Fibroblast of skin of right biceps (primary cell): ENCODE results near the gene TNP2.

Experiments used
- DNase-seq: peaks from one replicate; pipeline ENCODE4 v3.0.0-alpha.2; 2013

The TNP2 gene

DNA sequence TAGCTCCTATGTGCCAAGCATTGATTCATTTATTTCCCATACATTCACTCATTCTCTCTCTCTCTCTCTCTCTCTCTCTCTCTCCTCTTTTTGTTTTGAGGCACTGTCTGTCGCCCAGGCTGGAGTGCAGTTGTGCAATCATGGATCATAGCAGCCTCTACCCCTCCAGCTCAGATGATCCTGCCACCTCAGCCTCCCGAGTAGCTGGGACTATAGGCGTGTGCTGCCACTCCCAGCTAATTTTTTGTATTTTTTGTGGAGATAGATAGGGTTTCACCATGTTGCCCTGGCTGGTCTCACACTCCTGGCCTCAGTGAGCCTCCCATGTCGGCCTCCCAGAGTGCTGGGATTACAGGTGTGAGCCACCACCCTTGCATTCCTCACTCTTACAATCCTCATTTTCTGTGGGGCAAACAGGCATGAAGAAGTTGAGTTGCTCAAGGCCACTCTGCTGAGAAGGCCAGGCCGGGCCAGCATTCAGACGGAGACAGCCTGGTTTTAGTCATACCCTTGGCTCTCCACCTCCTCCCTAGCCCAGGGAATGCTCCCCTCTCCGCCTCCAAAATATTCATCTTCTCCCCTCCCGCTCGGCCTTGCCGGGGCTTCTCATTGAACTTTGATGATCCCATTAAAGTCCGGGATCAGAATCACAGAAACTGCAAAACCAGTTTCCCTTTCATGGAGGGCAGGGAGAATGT, 7.9 kb upstream of the TNP2 start:
- DNase-seq, result no peak

DNA sequence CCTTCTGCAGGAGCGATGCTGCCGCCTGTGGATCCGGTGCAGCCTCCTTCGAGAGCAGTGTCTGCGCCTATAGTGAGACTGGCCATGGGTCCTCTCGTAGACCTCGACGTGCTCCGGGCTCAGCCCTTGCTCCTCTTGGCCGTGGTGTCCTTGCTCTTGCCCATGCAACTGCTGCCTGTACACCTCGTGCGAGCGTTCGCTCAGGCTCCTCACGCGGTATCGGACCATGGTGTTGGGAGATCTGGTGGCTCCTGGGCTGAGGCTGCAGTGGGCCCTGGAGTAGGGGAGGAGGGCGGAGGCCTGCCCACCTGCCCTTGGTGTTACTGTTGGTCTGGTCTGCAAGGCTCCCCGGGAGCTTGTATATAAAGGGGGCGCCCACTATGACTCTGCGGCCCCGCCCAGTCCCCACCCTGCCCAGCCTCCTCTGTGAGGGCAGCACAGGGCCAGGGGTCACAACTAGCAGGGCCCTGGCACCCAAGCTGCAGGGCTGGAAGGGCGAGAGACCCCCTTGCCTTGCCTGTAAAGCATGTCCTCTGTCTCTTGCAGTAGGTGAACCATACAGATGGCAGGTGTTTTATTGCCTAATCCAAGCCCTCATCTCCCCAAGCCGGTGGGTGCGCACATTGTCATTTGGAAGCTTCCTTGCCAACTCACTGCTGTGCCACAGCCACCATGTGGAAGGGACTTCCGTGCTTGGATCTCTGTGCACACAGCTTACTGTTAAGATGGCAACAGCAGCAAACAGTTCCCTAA, 7.2 kb upstream of the TNP2 start, which contains the start of gene PRM2:
Gene PRM2 (minus strand): TSS at position 338 of the 753 bp plus-strand sequence. CDS start 110 bp downstream, at position 228.
- DNase-seq, result no peak

DNA sequence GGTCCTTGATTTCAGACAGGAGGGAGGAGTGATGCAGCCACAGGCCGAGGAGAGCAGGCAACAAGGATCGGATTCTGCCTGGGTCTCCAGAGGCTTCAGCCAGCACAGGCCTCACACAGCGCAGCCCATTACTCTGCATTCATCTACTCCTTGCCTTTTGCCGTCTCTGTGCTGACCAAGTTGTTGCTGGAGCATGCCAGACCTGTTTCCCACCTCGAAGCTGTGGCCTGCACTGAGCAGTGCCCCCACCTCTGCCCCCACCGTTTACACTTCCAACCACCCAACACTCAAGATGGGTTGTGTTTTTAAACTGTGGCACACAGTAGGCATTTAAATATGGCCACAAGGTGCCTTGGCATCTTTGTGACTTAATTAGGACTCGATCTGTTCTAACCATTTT, 5.8 kb upstream of the TNP2 start:
- DNase-seq, result no peak

DNA sequence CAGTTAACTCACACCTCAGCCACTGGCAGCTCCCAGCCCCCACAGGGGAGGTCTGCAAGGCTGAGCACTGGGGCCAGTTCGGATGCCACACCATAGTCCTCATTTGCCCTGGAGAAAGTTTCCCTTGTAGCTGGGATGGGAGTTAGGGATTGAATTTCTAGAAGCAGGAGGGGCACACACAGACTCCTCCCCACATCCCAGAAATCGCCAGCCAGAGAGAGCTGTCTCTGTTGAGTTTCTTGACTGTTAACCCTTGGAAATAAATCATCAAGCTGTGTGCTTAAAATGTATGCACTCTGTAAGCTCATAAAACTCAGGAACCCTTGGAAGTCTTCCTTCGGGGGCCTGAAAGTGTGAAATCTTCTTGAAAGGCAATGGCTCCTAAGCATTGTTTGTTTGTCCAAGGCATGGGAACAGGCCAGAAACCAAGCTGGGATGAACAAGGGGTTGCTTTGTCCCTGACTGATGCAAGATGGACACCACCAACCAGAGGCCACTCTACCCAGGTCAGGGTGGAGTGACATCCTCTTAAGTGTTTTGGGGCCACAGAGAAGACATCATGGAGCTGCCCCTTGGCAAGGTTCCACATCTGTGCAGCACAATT, 4.7 kb upstream of the TNP2 start:
- DNase-seq, result no peak

DNA sequence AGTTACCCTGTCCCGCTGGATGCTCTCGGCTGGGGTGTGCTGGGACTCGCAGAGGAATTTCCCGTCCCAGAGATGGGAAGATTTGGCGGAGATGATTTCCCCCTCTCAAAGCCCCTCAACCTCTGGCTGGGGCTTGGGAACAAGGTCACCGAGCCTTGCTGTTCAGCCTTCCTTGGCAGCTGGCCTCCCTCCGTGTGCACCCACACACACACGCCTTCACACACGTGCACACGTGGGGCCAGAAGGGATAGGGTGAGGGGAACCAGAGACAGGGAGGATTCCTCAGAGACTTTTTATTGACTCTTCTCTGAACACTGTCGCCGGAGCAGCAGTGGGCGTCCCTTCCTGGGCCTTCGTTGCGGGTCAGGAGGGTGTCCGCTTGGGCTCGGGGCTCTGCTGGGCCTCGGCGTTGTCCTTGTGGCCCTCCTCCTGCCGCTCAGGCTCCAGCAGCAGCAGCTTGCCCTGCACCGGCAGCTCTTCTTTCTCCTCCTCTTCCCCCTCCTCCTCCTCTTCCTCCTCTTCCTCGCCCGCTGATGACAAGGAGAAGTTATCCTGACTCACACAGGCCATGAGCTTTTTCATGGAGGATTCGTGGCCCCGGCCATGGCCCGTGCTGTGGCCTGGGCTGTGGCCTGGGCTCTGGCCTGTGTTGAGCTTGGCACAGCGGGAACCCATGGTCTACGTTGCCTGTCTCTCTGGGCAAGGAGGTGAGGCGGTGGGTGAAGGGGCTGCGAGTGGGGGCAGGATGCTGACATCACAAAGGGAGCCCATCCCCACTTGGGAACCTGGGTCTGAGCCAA, 4.0 kb upstream of the TNP2 start, which contains the start of gene PRM3:
Gene PRM3 (minus strand): TSS at position 709 of the 800 bp plus-strand sequence. CDS start 34 bp downstream, at position 675.
- DNase-seq, result no peak

DNA sequence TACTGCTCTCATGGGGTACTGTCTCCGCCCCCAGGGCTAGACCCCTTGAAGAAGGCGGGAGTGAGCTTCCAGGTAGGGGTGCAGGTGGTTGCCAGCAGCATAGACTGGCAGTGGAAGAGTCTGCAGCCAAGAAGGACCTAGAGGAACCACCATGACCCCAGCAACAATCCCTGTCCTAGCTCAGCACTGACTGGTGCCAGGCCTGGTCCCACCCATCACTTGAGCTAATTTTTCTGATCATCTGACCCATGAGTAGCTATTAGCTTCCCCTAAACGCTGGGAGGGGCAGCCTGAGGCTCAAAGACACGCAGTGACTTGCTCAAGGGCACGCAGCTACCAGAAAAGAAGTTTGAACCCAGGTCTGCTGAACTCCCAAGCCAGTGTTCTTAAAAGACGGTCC, 3.4 kb upstream of the TNP2 start:
- DNase-seq, result no peak

DNA sequence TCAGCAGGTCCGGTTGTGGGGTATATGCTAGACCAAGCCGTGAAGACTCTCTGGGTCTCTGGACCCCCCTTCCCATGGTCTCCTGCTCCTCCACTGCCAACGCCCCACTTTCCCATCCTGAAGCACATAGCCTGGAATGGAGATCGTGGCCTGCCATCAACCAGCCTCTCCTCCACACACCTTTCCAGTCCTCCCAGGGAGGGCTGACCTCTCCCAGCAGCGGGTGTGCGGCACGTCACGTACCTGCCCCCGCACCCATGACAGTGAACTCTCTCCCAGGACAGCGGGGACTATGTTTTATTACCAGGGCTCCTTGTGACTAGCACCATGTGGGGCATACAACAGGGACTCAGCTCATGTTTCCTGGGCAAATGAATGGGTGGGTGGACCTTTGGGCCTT, 2.5 kb upstream of the TNP2 start:
- no peak for DNase-seq

DNA sequence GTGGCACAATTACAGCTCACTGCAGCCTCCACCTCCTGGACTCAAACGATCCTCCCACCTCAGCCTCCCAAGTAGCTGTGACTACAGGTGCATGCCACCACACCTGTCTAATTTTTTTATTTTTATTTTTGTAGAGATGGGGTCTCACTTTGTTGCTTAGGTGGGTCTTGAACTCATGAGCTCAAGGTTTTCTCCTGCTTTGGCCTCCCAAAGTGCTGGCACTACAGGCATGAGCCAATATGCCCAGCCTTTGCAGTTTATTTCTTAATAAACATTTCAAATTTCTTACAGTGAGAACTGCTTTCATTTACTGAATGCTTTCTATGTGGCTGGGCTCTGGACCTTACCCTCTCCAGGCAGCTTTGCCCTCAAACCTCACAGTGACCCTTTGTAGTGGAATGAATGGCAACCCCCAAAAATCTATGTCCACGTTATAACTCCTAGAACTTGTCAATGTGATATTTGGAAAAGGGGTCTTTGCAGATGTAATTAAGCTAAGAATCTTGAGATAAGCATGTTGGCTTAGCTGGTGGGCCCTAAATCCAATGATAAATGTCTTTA, 1.6 kb upstream of the TNP2 start:
- DNase-seq, result no peak

DNA sequence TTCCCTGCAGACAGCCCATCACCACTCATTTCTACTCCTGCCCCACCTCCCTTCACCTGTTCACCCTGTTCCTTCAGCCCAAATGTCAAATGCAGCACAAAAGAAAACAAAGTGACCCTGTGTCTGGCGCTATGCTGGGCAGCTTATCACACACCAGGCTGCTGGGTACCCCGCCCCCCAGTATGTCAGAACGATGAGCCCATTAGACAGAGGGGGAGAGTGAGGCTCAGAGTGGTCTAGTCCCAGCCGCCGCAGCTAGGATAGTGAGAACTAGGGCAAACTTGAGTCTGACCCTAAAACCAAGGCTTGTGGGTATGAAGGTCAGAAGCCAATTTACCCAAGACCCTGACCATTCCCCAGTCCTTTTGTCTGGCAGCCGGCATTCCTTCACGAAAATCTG, 4.0 kb downstream of the TNP2 start:
- no peak for DNase-seq

DNA sequence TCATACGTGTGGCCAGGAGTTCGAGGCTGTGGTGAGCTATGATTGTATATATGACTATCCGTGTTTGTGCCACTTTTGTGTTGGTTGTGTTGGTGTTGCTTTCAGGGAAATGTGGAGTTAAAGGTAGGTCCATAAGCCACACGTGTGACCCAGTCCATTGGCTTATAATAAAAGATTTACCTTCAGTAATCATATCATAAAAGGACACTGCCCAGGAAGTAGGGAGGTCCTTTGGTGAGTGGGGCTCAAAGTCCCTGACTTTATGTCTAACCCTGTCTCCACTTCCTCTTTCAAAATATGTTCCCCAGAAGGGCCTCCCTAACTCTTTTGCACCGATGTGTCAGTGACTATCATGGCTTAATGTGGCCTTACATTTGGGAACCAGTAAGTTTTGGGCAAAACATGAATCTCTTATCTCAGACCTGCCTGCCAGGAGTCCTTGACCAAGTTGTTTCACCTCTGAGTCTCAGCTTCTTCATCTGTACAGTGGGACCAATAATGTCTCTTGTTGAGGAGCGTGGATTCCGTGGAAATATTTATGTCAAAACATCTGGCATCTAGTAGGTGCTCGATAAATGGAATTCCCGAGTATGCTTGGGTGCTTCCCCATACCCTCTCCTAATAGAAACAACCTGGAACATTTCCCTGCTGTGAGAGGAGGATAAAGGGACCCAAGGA, 4.8 kb downstream of the TNP2 start:
- no peak for DNase-seq

DNA sequence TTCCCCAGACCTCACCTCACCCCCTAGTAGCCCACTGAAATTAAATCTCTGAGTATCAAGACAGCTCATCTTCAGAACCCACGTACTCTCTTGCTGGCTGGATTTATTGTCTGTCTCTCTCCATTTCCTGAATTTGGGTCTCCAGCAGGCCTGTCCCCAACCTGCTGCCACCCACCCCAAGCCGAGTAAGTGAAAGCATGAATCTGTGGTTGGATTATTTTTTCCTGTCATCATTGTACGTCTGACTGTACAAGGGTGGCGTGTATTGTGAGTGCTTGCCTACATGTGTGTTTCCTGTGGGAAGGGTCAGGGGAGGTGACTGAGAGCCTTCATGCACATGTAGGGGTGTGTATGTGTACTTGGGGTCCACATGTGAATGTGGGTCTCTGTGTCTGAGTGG, 5.4 kb downstream of the TNP2 start:
- DNase-seq, result no peak

DNA sequence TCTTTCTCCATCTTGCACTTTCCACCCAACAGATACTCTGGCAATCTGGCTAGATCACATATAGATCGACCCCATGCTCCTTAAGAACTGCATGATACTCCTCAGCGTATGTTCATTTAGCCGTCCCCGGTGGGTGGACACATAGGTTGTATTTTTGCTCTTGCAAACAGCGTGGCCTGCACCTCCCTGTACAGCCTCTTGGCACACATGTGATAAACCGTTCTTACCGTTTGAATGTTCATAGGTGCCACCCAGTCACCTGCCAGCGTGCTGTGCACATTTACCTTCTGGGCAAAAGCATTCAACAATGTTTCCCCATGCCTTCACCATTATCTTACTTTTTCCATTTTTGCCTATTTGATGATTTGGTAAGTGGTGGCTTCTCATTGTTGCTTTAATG, 6.2 kb downstream of the TNP2 start:
- DNase-seq, result no peak

DNA sequence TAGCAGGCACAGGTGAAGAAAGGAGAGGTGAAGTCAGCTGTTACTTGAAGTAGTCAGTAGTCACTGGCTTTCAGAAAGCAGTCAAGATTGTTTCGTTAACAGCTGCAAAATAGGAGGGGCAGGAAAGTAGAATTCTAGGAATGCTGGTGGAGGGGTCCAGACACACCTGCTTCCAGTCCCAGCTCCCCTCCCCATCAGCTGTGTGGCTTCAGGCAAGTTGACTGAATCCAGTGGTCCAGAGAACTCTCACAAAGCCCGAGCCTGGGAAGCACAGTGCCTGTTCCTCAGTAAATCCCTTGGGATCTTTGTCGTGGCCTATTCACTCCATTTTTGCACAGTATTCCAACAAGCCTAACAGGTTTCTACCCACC, 8.5 kb downstream of the TNP2 start:
- DNase-seq, result no peak

DNA sequence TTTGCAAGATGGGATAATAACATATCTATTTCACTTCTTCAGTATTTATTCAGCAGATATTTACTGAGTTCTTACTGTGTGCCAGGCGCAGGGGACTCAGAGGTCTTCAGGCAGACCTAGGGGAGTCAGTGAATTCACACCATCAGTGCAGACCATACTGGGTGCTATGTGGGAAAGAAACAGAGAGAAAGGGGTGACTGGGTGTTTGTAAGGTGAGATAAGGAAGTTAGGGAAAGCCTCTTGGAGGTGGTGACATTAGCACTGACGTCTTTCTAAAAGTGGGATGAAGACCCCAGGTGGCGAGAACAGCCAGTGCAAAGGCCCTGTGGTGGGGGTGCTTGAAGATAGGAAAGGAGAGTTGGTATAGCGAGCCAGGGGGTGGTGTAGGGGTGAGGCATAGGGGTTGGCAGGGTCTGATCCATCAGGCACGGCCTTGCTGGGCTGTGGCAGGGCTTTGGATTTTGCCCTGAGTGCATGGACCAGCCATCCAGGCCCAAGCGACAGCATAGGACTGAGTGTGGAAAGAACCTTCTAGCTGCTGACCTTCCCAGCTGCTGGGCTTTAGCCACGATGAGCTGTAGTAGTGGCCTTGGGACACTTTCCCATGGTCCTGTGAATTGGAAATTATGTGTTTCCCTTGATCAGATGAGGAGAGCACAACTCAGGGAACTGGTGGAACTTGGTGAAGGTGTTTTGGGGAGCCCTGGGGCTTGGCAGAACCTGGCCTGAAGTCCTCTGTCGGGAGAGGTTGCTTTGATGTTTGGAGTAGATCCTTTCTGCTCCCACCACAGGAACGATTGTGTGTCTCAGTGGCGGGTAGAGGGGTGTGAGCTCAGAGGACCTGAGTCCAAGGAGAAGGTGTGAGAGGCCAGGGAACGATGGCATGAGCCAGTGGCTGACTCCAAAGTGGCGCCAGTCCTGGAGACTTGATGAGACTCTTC, 9.2 kb downstream of the TNP2 start:
- no peak for DNase-seq

DNA sequence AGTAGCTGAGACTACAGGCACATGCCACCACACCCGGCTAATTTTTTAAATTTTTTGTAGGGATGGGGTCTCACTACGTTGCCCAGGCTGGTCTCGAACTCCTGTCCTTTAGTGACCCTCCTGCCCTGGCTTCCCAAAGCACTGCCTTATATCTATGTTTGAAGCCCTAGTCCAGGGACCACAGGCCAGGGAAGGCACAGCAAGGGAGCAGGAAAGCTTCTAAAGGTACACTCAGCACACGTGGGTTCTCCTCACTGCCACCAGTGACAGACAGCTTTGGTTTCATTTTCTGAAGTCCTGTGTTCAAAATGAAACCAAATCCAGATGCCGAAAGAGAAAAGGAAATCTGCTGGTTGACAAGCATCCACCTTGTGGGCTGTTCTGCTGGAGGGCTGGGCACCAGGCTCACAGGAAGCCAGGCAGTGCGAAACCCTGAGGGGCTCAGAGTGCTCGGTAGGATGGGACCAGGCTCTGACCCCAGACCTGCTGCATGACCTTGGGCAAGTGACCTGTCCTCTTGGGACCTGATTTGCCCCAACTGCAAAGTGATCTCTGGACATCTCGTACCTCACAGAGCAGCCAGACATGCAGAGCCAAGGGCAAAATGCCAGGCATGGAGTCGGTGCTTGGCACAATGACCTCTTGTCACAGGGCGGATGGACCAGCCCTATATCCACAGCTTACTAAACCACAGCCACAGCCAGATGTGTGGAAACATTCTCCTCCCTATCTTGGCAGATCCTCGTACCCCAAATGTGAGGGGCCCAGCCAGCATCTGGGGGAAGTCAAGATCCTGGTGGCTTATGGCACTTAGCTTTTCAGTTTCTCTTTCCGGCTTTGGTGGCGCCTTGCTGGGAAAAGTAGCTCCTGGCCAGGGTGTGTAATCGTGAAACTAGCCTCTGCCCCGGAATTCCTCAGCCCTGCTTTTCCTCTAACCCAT, 10.3 kb downstream of the TNP2 start:
- no peak for DNase-seq

DNA sequence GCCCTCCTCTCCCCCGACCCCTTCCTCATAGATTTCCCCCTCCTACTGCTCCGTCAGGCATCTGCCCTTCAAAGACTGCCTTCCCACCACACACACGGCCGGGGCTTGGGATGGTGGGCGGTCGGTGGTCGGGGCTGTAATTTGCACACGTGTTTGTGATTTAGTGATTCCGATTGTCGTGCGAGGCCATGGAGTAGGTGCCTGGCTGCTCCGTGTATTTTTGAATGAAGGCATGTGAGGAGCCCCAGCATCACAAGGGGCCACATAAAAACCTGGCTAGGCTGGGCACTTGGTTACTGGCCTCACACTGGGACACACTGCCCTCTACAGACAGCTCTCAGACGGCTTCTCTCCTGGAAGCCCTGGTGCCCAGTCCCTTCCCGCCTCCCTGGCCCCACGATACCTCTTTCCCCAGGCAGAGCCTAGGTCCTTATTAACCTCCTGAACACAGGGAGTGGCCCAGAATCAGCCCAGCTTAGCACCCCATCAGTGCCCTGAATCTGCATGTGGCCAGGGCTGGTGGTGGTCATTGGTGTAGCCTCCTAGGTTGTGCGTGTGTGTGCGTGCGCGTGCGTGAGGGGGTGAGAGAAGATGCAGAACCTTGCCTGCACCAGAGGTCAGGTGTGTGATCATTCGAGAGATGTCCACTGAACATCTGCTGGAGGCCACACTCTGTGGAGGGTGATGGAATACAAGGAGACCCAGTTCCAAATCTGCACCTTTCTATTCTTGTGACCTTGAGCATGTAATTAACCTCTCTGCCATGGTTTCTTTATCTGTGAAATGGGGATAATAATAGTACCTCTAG, 11.8 kb downstream of the TNP2 start:
- peak; percentile 81 for DNase-seq

DNA sequence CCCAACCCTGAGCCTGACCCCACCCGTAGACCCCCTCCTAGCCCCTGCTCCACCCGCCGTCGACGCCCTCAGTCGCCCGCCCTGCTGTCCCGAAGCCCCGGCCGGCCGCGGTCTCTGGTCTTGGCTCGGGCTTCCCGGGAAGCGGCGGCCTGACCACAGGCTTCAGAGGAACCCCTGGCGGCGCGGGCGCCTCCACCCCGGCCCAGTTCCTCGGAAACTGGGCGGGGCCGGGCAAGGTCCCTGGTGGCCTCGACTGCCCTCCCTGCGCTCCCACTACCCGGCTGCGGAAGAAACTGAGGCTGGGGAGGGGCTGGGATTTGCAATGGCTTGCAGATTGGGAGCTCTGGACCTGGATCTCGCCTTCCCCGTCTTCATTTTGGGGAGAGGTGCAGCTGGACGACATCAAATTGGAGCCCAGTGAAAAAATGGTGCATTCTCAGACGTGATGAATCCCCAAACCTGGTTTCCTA, 12.4 kb downstream of the TNP2 start:
- DNase-seq, result peak; percentile 46

DNA sequence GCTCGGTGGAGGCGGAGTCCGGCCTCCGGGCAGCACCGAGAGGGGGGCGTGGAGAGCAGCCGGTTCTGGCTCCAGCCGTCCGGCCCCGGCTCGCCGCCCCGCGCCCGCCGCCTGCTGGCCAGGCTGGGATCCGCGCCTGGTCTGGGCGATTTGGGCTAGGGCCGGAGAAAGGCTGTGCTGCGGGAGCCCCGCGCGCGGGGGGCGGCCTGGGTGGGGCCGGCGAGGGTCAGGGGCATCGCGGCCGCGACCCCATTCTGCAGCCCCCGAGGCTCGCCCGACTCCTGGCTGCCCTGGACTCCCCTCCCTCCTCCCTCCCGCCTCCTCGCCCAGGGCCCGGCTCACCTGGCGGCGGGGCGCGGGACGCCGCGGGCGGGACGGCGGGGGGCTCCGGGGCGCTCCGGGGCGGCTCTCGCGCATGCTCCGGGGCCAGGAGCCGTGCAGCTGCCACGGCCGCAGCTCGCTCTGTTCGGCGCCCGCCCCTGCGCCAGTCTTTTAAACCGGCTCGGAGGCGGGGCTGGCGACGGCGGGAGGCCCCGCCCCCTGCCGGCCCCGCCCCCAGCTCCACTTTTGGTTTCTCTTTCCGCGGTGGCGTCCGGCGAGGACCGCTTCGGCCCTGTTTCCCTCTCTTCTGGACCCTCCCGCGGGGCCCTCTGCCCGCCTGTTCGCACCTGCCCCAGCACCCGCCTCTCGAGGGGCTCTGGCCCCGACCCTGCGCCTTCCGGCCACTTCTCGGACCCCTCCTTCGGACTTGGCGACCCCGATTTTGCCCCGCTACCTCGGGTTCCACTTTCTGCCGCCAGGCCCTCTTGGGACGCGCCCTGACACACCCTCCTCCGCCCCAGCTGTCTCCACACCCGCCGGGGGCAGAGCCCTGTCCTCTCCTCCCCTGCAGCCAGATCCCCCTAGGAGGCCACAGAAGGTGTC, 13.1 kb downstream of the TNP2 start, which contains the start of gene SOCS1:
Gene SOCS1 (minus strand): TSS at position 468 of the 924 bp plus-strand sequence. CDS start 726 bp downstream, outside the sequence.
- DNase-seq, result peak; percentile 87
